ENCODE results near the gene GCK.

DNA sequence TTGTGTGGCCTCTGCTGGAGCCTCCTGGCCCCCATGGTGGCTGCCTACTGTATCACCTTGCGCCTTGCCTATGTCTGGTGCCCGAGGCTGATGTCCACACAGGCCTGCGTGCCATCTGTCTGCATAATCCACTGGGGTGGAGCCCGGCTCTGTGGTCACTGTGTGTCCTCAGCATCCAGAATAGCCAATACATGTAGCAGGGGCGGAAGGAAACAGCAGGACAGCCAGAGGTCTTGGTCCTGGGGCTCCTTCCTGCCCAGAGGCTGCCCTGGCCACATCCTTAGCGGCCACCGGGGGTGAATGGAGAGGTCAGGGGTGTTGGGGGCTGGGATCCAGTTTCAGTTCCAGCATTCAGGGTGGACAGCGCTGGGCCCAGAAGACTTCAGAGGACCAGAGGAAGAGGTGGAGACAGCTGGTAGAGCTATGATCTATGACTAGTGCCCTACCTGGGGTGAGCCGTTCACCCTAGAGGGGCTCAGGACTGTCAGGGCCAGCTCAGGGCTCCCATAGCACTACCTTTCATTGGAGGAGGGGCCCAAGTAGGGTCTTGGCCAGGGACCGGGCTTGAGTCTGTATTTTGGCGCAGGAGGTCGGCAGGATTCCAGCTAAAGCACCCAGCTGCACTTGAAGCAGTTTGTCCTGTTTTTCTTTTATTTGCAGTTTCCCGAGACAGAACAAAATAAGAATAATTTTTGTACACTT lies 27.4 kb upstream of the GCK start:
- TF ChIP-seq, protein P1, sequence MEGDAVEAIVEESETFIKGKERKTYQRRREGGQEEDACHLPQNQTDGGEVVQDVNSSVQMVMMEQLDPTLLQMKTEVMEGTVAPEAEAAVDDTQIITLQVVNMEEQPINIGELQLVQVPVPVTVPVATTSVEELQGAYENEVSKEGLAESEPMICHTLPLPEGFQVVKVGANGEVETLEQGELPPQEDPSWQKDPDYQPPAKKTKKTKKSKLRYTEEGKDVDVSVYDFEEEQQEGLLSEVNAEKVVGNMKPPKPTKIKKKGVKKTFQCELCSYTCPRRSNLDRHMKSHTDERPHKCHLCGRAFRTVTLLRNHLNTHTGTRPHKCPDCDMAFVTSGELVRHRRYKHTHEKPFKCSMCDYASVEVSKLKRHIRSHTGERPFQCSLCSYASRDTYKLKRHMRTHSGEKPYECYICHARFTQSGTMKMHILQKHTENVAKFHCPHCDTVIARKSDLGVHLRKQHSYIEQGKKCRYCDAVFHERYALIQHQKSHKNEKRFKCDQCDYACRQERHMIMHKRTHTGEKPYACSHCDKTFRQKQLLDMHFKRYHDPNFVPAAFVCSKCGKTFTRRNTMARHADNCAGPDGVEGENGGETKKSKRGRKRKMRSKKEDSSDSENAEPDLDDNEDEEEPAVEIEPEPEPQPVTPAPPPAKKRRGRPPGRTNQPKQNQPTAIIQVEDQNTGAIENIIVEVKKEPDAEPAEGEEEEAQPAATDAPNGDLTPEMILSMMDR (IDR thresholded peaks at IDR 0.05; ENCODE audit: low read depth, low read length, missing input control) = no peak
- TF ChIP-seq, protein P2, sequence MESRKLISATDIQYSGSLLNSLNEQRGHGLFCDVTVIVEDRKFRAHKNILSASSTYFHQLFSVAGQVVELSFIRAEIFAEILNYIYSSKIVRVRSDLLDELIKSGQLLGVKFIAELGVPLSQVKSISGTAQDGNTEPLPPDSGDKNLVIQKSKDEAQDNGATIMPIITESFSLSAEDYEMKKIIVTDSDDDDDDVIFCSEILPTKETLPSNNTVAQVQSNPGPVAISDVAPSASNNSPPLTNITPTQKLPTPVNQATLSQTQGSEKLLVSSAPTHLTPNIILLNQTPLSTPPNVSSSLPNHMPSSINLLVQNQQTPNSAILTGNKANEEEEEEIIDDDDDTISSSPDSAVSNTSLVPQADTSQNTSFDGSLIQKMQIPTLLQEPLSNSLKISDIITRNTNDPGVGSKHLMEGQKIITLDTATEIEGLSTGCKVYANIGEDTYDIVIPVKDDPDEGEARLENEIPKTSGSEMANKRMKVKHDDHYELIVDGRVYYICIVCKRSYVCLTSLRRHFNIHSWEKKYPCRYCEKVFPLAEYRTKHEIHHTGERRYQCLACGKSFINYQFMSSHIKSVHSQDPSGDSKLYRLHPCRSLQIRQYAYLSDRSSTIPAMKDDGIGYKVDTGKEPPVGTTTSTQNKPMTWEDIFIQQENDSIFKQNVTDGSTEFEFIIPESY (IDR thresholded peaks at IDR 0.05) = no peak
- TF ChIP-seq, protein P3, sequence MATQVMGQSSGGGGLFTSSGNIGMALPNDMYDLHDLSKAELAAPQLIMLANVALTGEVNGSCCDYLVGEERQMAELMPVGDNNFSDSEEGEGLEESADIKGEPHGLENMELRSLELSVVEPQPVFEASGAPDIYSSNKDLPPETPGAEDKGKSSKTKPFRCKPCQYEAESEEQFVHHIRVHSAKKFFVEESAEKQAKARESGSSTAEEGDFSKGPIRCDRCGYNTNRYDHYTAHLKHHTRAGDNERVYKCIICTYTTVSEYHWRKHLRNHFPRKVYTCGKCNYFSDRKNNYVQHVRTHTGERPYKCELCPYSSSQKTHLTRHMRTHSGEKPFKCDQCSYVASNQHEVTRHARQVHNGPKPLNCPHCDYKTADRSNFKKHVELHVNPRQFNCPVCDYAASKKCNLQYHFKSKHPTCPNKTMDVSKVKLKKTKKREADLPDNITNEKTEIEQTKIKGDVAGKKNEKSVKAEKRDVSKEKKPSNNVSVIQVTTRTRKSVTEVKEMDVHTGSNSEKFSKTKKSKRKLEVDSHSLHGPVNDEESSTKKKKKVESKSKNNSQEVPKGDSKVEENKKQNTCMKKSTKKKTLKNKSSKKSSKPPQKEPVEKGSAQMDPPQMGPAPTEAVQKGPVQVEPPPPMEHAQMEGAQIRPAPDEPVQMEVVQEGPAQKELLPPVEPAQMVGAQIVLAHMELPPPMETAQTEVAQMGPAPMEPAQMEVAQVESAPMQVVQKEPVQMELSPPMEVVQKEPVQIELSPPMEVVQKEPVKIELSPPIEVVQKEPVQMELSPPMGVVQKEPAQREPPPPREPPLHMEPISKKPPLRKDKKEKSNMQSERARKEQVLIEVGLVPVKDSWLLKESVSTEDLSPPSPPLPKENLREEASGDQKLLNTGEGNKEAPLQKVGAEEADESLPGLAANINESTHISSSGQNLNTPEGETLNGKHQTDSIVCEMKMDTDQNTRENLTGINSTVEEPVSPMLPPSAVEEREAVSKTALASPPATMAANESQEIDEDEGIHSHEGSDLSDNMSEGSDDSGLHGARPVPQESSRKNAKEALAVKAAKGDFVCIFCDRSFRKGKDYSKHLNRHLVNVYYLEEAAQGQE (IDR thresholded peaks at IDR 0.05) = no peak
- TF ChIP-seq RAD21 (IDR thresholded peaks at IDR 0.05) (peak in 1 of 2 donors; percentile 8), FOXA1 (IDR thresholded peaks at IDR 0.05) (no peak), JUND (IDR thresholded peaks at IDR 0.05) (no peak), TAF1 (conservative IDR thresholded peaks at IDR 0.05) (no peak), NR2F2 (IDR thresholded peaks at IDR 0.05) (peak; percentile 90), EGR1 (IDR thresholded peaks at IDR 0.05; ENCODE audit: low read depth in 2 of 2) (no peak), SP1 (IDR thresholded peaks at IDR 0.05) (no peak), RXRA (IDR thresholded peaks at IDR 0.05) (no peak), YY1 (IDR thresholded peaks at IDR 0.05) (no peak)
- TF ChIP-seq, protein P4, sequence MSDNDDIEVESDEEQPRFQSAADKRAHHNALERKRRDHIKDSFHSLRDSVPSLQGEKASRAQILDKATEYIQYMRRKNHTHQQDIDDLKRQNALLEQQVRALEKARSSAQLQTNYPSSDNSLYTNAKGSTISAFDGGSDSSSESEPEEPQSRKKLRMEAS (IDR thresholded peaks at IDR 0.05) = no peak
- TF ChIP-seq, protein P5, sequence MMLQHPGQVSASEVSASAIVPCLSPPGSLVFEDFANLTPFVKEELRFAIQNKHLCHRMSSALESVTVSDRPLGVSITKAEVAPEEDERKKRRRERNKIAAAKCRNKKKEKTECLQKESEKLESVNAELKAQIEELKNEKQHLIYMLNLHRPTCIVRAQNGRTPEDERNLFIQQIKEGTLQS (IDR thresholded peaks at IDR 0.05) = no peak
